Skeletal muscle tissue (tissue), 4 donors: ENCODE data around the gene SURF1. TPM values are rescaled to one million over a fixed set of nuclear protein-coding genes. Genes with fewer than 3 reads are reported as not detected.
"Not testable (repeated sequence)": the region's sequence is repeated elsewhere in the genome, so short reads cannot be mapped to it uniquely, and the experiment has no call there.

Source experiments
- H3K27ac ChIP-seq: one replicate; pipeline ENCODE4 v1.7.0; 2013; ENCODE audit warnings: mild to moderate bottlenecking, low read depth, low read length, inconsistent platforms
- H3K27me3 ChIP-seq, 3 donors: one replicate each; pipeline ENCODE4 v1.7.0; 2013; ENCODE audit warnings: low read length in 3 of 3; ENCODE audit not compliant: control insufficient read depth in 3 of 3, insufficient read depth in 3 of 3
- H3K36me3 ChIP-seq, 3 donors: one replicate each; pipeline ENCODE4 v1.7.0; 2013; ENCODE audit warnings: low read length in 3 of 3; ENCODE audit not compliant: control insufficient read depth in 3 of 3, insufficient read depth in 3 of 3
- H3K4me1 ChIP-seq, 3 donors: one replicate each; pipeline ENCODE4 v1.7.0; 2013; ENCODE audit warnings: low read length in 3 of 3, mild to moderate bottlenecking in 3 of 3; ENCODE audit not compliant: control insufficient read depth in 3 of 3, insufficient read depth in 3 of 3
- H3K4me3 ChIP-seq, 3 donors: one replicate each; pipeline ENCODE4 v1.7.0; 2013; ENCODE audit warnings: low read length in 3 of 3
- H3K9ac ChIP-seq, 3 donors: one replicate each; pipeline ENCODE4 v1.7.0; 2013; ENCODE audit warnings: low read length in 3 of 3, mild to moderate bottlenecking in 3 of 3, moderate library complexity in 2 of 3, low read depth in 1 of 3
- H3K9me3 ChIP-seq, 3 donors: one replicate each; pipeline ENCODE4 v1.7.0; 2013; ENCODE audit warnings: low read length in 3 of 3; ENCODE audit not compliant: control insufficient read depth in 3 of 3
- total RNA-seq: library from RNA; depleted of rRNA; stranded (reverse); fragments of >200 nt; gene quantifications from one replicate; pipeline ENCODE4 v1.2.3, GENCODE V29; 2014
- donor health status: Osteomylitis.

Gene SURF1
- total RNA-seq, 1 donor from 2014 or later = 24.5 TPM

DNA sequence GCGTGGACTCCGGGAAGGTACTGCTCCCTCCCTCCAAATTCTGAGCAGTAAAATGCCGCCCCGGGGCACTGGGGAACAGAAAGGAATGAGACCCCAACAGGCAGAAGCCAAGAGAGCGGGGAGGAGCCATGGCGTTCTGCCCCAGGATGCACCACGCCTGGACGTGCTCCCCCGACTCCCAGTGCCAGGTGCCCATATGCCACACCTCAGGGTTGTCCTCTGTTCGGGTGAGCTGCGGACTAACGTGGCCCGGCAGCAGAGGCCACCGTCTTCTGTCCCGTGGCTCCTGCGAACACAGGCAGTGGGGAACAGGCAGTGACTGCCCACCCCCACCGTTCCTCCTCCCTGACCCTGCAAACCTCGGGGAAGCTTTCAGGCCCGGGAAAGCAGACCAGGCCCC is 25.1 kb downstream of the SURF1 start:
- no peaks in the 10 kb centered on the region for H3K27me3 ChIP-seq
- no peaks in the 10 kb centered on the region for H3K9me3 ChIP-seq
- no peak overlapping the region for H3K27ac ChIP-seq
- peaks cover 32 to 42% (median 37%) of the 10 kb centered on the region in 3 donors for H3K36me3 ChIP-seq
- peaks cover 13 to 17% (median 16%) of the 10 kb centered on the region in 3 donors for H3K4me1 ChIP-seq
- no peak overlapping the region for H3K4me3 ChIP-seq
- H3K9ac ChIP-seq = no peak overlapping the region

DNA sequence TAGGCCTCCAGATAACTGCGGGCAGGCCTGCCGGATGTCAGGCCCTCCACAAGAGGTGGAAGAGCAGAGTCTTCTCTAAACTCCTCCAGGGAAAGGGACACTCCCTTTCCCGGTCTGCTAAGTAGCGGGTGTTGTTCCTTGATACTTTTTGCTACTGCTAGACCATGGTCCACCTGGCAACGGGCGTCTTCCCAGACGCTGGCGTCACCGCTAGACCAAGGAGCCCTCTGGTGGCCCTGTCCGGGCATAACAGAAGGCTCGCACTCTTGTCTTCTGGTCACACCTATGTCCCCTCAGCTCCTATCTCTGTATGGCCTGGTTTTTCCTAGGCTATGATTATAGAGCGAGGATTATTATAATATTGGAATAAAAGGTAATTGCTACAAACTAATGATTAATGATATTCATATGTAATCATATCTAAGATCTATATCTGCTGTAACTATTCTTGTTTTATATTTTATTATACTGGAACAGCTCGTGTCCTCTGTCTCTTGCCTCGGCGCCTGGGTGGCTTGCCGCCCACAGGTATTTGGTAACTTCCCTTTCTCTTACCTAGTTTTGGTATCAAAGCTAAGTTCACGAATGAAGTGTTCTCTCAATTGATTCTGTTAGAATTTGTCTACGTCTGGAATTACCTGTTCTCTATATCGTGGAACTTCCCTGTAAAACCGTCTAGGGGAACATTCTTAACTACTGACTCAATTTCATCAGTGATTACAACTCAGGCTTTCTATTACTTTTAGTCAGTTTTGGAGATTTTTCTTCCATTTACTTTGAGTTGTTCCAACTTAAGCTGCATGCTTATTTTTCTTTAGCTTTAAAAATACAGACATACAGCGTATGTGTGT is 26.8 kb downstream of the SURF1 start:
- not testable (repeated sequence) for H3K9ac ChIP-seq, H3K27me3 ChIP-seq, H3K9me3 ChIP-seq, H3K4me1 ChIP-seq, H3K4me3 ChIP-seq, H3K27ac ChIP-seq
- H3K36me3 ChIP-seq = peaks cover 32 to 41% (median 37%) of the 10 kb centered on the region in 3 donors

- Histone ChIP-seq H3K9ac (no peak overlapping the region), H3K4me3 (no peak overlapping the region), H3K27ac (no peak overlapping the region), H3K36me3 (peaks cover 18 to 25% (median 23%) of the 10 kb centered on the region in 3 donors), H3K4me1 (no peaks in the 10 kb centered on the region), H3K9me3 (no peaks in the 10 kb centered on the region), H3K27me3 (no peaks in the 10 kb centered on the region)
These were observed 28.3 kb downstream of the SURF1 start for GRCh38 chr9:133327834-133328484.

- not testable (repeated sequence) for H3K4me1 ChIP-seq, H3K27ac ChIP-seq, H3K4me3 ChIP-seq, H3K9me3 ChIP-seq, H3K27me3 ChIP-seq, H3K9ac ChIP-seq
- H3K36me3 ChIP-seq = peaks cover 9 to 15% (median 14%) of the 10 kb centered on the region in 3 donors
These were observed 29.3 kb downstream of the SURF1 start for GRCh38 chr9:133327021-133327420.

- no peak overlapping the region for H3K4me3 ChIP-seq
- H3K36me3 ChIP-seq = no peaks in the 10 kb centered on the region
- H3K27ac ChIP-seq = no peak overlapping the region
- peaks cover 0 to 11% (median 4%) of the 10 kb centered on the region in 3 donors for H3K27me3 ChIP-seq
- H3K9me3 ChIP-seq = no peaks in the 10 kb centered on the region
- no peaks in the 10 kb centered on the region for H3K4me1 ChIP-seq
- no peak overlapping the region for H3K9ac ChIP-seq
These were observed 32.1 kb downstream of the SURF1 start for GRCh38 chr9:133323991-133324703.

GRCh38 chr9:133323211-133323610 is 33.1 kb downstream of the SURF1 start:
- no peak overlapping the region for H3K4me3 ChIP-seq
- no peaks in the 10 kb centered on the region for H3K36me3 ChIP-seq
- H3K9ac ChIP-seq = no peak overlapping the region
- peaks cover 0 to 13% (median 4%) of the 10 kb centered on the region in 3 donors for H3K27me3 ChIP-seq
- no peak overlapping the region for H3K27ac ChIP-seq
- H3K9me3 ChIP-seq = no peaks in the 10 kb centered on the region
- H3K4me1 ChIP-seq = no peaks in the 10 kb centered on the region

GRCh38 chr9:133322701-133323100 is 33.6 kb downstream of the SURF1 start:
- no peak overlapping the region for H3K4me3 ChIP-seq
- no peaks in the 10 kb centered on the region for H3K4me1 ChIP-seq
- H3K36me3 ChIP-seq = no peaks in the 10 kb centered on the region
- H3K9me3 ChIP-seq = no peaks in the 10 kb centered on the region
- H3K27ac ChIP-seq = no peak overlapping the region
- peaks cover 0 to 13% (median 4%) of the 10 kb centered on the region in 3 donors for H3K27me3 ChIP-seq
- H3K9ac ChIP-seq = no peak overlapping the region

DNA sequence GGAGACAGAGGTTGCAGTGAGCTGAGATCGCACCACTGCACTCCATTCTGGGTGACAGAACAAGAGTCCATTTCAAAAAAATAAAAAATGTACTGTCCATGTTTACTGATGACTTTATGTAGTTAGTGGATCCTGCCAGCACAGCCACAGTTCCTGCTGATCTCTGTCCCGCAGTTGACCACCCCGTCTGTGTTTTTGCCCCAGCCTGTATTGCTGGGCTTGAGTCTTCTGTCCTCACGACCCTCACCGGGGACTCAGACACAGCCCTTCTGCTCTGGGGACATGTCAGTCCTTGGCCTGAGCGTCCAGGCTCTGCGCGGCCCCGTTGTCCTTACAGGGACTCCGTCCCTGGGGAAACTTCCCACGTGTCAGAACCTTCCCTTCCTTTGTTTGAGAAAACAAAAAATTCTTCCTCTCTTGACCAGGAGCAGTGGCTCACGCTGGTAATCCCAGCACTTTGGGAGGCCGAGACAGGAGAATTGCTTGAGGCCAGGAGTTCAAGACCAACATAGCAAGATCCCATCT is 34.8 kb downstream of the SURF1 start:
- Histone ChIP-seq H3K4me1 (no peaks in the 10 kb centered on the region), H3K27me3 (peaks cover 0 to 13% (median 4%) of the 10 kb centered on the region in 3 donors), H3K4me3 (no peak overlapping the region), H3K9me3 (no peaks in the 10 kb centered on the region), H3K36me3 (no peaks in the 10 kb centered on the region), H3K9ac (no peak overlapping the region), H3K27ac (no peak overlapping the region)

- Histone ChIP-seq H3K36me3 (no peaks in the 10 kb centered on the region), H3K9ac (no peak overlapping the region), H3K9me3 (no peaks in the 10 kb centered on the region), H3K27ac (no peak overlapping the region), H3K27me3 (peaks cover 0 to 13% (median 4%) of the 10 kb centered on the region in 3 donors), H3K4me1 (no peaks in the 10 kb centered on the region), H3K4me3 (no peak overlapping the region)
These were observed 35.8 kb downstream of the SURF1 start for GRCh38 chr9:133320421-133320881.
